ENCODE data around the gene KRTAP19-8. TPM values are rescaled to one million over a fixed set of nuclear protein-coding genes. Genes with fewer than 3 reads are reported as not detected.

Gene KRTAP19-8
- total RNA-seq, 1 donor from 2014 or later, result not detected

GRCh38 chr21:31075848-31076247 is 37.6 kb upstream of the KRTAP19-8 start:
- no peak overlapping the region for H3K4me3 Mint-ChIP-seq (ENCODE audit: low read depth)
- H3K27ac Mint-ChIP-seq, result no peak overlapping the region
- H3K9me3 Mint-ChIP-seq (ENCODE audit: low read depth), result no peaks in the 10 kb centered on the region
- DNase-seq (ENCODE audit: low spot score, unreplicated experiment), result no peak
- TF ChIP-seq, protein P1, sequence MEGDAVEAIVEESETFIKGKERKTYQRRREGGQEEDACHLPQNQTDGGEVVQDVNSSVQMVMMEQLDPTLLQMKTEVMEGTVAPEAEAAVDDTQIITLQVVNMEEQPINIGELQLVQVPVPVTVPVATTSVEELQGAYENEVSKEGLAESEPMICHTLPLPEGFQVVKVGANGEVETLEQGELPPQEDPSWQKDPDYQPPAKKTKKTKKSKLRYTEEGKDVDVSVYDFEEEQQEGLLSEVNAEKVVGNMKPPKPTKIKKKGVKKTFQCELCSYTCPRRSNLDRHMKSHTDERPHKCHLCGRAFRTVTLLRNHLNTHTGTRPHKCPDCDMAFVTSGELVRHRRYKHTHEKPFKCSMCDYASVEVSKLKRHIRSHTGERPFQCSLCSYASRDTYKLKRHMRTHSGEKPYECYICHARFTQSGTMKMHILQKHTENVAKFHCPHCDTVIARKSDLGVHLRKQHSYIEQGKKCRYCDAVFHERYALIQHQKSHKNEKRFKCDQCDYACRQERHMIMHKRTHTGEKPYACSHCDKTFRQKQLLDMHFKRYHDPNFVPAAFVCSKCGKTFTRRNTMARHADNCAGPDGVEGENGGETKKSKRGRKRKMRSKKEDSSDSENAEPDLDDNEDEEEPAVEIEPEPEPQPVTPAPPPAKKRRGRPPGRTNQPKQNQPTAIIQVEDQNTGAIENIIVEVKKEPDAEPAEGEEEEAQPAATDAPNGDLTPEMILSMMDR (IDR thresholded peaks at IDR 0.05; ENCODE audit: unreplicated experiment), result no peak
- no peaks in the 10 kb centered on the region for H3K27me3 Mint-ChIP-seq
- H3K4me1 Mint-ChIP-seq (ENCODE audit: low read depth), result no peaks in the 10 kb centered on the region
- H3K36me3 Mint-ChIP-seq (ENCODE audit: insufficient read depth), result no peaks in the 10 kb centered on the region

- Mint-ChIP-seq H3K4me3 (ENCODE audit: low read depth) (no peak overlapping the region), H3K4me1 (ENCODE audit: low read depth) (no peaks in the 10 kb centered on the region), H3K36me3 (ENCODE audit: insufficient read depth) (no peaks in the 10 kb centered on the region), H3K9me3 (ENCODE audit: low read depth) (no peaks in the 10 kb centered on the region), H3K27me3 (no peaks in the 10 kb centered on the region), H3K27ac (no peak overlapping the region)
- DNase-seq (ENCODE audit: low spot score, unreplicated experiment), result no peak
- TF ChIP-seq, protein P1 (IDR thresholded peaks at IDR 0.05; ENCODE audit: unreplicated experiment), result no peak
Observed at GRCh38 chr21:31072533-31072932, 34.3 kb upstream of the KRTAP19-8 start.

DNA sequence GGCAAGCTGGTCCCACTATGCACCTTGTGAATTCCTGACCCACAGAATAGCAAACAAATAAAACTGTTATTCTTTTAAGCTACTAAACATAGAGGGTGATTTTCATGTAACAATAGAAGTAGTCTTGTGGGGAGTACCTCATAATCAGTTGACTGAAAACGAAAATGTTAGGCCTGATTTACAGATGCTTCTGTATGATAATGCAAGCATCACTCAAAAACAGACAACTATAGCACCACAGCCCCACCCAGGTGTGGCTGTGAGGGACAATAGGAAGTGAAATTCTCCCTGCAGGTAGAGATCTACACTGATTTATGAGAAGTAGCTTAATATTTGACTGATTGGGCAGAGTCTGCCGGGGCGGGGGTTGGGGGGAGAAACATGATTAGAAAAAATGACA is 26.5 kb upstream of the KRTAP19-8 start:
- no peak for DNase-seq (ENCODE audit: low spot score, unreplicated experiment)
- Mint-ChIP-seq H3K4me3 (ENCODE audit: low read depth) (no peak overlapping the region), H3K27ac (no peak overlapping the region), H3K27me3 (no peaks in the 10 kb centered on the region), H3K4me1 (ENCODE audit: low read depth) (no peaks in the 10 kb centered on the region), H3K9me3 (ENCODE audit: low read depth) (no peaks in the 10 kb centered on the region), H3K36me3 (ENCODE audit: insufficient read depth) (no peaks in the 10 kb centered on the region)
- TF ChIP-seq, protein P1 (IDR thresholded peaks at IDR 0.05; ENCODE audit: unreplicated experiment), result no peak

- Mint-ChIP-seq H3K36me3 (ENCODE audit: insufficient read depth) (no peaks in the 10 kb centered on the region), H3K4me3 (ENCODE audit: low read depth) (no peak overlapping the region), H3K27ac (no peak overlapping the region), H3K27me3 (peaks cover 3% of the 10 kb centered on the region), H3K9me3 (ENCODE audit: low read depth) (peaks cover 3% of the 10 kb centered on the region), H3K4me1 (ENCODE audit: low read depth) (no peaks in the 10 kb centered on the region)
- TF ChIP-seq, protein P1 (IDR thresholded peaks at IDR 0.05; ENCODE audit: unreplicated experiment), result no peak
- DNase-seq (ENCODE audit: low spot score, unreplicated experiment), result no peak
Observed at GRCh38 chr21:31052489-31053142, 14.3 kb upstream of the KRTAP19-8 start.

DNA sequence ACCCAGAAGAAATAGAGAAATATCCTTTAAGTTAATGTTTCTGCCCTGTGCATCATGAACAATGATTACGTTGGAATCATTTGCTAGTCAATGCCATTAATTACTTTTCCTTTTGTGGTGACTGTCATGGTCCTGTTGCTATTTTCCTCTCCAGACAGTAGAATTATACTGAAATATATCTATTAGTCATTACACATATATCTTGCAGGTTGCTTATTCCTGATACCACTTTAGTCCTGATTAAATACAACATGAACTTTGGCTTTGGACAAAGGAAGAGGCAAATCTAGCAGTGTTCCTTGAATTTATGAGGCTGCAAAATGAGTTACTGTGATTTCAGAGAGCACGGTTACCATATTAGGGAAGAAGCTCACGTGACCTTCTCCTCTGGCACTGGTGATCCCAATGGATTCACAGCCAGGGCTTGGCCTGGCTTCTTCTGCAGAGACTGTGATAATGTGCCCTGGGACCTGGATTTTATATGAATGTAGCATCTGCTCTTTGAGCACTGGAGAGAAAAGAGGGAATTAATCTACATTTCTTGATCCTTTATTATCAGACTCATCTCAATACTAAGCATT is 12.4 kb upstream of the KRTAP19-8 start:
- no peaks in the 10 kb centered on the region for H3K9me3 Mint-ChIP-seq (ENCODE audit: low read depth)
- H3K27me3 Mint-ChIP-seq, result peaks cover 7% of the 10 kb centered on the region
- no peak for DNase-seq (ENCODE audit: low spot score, unreplicated experiment)
- H3K36me3 Mint-ChIP-seq (ENCODE audit: insufficient read depth), result no peaks in the 10 kb centered on the region
- TF ChIP-seq, protein P1 (IDR thresholded peaks at IDR 0.05; ENCODE audit: unreplicated experiment), result no peak
- H3K27ac Mint-ChIP-seq, result no peak overlapping the region
- H3K4me3 Mint-ChIP-seq (ENCODE audit: low read depth), result no peak overlapping the region
- no peaks in the 10 kb centered on the region for H3K4me1 Mint-ChIP-seq (ENCODE audit: low read depth)

All from progenitor cell of endocrine pancreas (in vitro differentiated cells).